GM21786 (cell line): ENCODE data around the gene CREB5.

Source experiments
- ATAC-seq: cut with Tn5 transposase; IDR thresholded peaks from one replicate; pipeline ENCODE4 v1.9.1; 2021; ENCODE audit not compliant: unreplicated experiment

The CREB5 gene

DNA sequence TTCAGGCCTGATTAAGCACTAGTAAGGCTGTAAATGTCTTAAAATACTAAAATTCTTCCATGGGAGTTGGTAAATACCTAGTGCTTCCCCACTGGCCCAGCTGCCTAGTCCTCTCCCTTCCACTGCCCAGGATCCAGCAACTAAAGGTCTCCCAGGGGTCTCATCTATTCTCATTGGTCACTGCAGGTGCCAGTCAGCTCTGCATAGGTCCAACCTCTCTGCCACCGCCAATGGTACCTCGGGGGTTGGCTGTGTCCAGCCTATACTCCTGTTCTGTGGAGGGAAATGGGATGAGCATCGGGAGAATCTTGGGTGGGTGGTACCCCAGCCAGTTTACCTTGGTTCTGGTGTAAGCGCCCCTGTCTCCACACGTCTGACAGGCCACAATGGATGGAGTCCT lies 6.1 kb upstream of the CREB5 start:
- ATAC-seq, result no peak

DNA sequence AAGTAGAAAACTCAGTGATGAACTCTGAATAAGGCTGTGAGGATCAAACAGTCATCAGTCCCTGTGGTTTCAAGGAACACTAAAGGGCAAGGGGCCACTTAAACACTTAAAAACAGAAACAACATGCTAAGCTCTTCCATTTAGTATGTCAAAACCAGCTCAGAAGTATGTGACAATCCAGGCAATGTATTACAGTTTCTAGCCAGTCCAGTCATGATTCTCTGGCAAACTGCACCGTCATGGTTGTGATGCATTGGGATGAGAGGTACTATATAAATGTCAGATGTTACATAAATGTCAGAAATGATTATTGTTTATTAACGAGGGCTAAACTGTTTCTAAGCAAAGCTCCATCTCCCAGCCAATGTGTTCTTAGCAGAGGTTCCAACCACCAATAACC lies 4.7 kb upstream of the CREB5 start:
- ATAC-seq, result no peak

DNA sequence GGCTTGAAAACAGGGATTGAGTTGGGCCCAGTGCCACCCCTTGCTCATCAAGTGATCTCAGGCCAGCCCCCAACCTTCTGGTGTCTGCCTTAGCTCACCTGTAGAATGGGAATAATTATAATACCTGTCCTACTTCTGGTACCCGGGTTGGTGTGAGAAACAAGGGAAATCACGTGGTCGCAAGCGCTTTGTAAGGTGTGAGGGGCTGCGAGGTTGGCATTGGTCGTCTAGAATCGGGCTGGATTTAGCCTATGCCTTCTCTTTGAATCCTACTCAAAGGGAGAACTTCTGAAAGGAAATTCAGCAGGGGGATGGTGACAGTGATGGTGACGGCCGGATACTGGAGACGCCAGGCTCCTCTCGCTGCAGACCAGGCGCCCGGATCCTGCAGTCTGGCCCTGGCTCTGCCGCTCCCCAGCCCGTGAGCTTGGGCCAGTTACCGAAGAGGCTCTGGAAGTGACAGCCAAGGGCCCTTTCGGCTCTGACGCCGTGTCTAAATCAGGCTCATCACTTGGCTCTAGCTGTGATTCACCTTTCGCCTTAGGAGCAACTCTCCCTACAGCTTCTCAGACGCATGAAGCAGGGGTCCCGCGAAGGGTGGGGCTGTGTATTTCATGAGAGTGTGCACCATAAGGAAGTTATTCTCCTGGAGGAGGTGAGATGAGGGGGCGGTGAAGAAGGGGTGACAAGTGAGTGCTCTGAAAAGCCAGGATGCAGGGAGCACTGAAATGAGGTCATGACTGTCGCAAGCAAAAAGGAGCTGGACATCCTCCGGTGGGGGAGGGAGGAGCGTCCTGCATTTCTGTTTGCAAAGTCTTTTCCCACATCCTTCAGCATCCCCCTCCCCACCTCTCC lies 4.0 kb upstream of the CREB5 start:
- ATAC-seq, result no peak

DNA sequence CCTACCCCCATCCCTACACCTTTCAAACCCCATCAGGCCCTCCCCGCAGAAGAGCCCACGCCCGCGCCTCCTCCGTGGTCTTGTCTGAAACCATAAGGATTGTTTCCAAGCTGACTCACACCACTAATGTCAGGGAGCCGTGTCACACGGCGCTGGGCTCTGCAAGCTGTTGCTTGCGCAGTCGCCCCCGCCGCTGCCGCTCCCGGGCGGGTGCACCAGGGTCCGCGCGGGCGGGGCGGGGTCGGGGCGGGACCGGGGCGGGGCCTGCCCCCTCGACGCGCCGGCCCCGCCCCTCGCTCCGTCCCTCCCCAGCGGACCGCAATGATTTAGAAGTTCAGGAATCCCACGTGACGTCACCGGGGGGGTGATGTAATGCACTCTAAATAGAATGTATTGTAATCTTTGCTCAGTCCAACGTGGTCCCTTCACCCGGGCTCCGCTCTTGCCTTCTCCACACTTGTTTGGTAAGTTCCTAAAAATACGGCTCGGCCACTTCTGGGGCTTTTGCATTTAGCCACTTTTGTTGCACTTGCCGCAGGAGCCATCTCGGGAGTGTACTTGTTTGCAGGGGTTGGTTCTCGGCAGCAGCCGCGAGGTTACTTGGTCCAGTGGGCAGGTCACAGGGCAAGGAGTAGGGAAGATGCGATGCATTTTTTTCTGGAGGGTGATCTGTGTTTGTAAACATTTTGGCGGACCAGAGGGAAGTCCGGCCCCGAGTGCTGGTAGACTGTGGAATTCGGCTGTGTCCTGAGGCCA lies 3.2 kb upstream of the CREB5 start:
- peak; percentile 51 for ATAC-seq

DNA sequence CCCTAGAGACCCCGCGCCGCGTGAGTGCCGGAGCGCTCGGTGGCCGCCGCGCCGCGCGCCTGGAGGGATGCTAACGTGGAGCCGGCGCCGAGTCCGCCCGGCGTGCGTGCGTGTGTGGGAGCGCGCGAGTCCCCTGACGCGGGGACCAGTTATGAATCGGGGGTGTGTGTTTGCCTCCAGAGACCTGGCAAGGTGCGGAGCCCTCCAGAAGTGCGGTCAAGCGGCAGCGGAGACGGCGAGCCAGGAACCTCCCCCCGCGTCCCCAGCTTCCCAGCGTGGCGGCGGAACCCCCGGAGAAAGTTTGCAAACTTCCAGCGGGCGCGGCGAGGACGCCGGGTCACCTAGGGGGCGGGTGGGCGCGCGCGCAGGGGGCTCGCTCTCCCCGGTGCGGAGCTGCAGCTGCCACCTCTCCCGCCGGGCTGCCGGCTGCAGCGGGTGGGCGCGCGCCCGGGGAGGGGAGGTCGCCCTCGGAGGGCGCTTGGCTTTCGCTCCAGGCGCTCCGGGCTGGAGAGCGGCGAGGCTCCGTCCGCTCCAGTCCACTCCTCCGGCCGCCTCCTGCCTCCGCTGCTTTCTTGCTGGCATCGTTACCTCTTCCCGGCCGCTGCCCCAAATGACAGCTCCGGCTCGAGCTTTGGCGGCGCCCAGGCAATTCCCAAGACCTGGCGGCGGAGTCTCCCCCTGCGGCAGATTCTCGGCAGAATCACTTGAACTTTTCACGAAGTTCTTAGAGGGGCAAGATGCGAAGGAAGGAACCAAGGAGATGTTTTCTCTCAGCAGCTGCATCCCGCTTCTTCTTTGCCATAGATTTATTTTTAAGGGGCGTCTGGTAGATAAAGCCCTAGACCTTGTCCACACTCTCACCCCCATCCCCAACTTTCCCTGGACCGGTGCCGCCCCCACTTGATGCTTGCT lies 2.3 kb upstream of the CREB5 start:
- ATAC-seq, result no peak

DNA sequence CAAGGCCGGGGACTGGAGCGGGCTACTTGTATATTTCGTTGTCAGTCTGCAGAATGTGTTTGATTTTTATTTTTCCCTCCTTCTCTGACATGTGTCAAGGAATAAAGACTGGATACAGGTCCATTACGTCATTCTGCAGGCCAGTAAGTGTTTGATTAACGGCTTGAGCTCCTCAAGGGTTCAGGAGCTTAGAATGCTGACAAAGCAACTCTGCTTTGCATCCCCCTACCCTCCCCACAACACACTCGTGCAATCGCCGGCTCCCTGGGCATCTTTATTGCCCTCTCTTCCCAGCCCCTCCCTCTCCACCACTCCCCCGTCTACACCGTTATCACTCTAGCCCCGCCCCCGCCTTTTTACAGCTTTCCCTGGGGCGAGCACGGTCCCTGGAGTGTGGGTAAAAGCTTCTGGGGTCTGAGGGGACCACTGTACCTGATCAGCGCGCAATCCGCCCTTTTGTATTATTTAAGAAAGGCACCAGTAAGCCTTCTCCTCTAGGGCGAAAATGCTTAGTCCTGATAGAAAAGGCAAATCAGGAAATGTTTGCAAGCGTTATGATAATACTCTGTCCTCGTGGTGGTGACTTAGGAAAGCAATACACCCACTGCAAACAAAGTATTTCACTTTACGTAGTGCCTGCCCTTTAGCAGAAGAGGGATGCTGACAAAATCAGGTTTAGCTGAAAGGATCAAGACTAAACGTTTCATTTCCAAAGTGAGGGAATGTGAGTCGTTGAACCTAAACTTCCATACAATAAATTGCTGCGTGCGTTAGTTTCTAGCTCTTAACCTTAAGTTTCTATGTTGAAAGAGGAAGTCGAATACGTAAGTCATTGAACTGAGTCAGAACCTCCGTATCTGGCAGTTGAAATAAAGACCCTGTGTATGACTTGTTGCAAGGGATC lies 1.4 kb upstream of the CREB5 start:
- no peak for ATAC-seq

DNA sequence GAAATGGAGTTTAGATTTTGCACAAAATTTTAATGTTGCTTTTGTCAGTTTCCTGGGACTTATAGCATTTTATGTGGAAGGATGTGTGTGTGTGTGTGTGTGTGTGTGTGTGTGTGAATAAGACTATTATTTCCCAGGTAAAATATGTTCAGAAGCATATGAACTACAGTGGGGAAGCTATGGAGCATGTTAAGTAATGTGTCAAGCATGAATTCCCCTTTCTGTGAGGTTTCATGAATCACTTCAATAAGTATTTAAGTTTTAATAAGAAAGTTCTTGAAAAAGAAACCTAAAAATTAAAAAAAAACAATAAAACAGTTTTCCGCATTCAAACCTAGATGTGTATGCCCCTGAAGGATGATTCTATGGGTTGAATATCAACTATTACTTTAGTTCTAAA lies 693 bp downstream of the CREB5 start:
- ATAC-seq, result no peak

DNA sequence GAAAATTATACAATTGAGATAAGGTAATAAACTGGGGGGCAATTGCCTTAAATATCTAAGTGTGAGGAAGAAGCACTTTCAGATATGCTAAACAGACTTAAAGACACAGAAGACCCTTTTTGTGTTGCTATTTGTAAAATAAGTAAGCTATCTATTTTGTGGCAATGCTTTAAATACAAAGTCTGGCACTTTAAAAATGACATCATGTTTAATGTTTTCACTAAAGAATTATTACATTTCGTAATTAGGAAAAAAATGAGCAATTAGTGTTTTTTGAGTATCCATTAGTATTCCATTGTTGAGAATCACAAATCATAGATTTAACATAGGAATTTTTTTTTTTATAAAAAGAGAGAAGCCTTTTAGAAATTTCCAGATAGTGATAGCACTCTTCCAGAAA lies 2.1 kb downstream of the CREB5 start:
- ATAC-seq, result no peak

DNA sequence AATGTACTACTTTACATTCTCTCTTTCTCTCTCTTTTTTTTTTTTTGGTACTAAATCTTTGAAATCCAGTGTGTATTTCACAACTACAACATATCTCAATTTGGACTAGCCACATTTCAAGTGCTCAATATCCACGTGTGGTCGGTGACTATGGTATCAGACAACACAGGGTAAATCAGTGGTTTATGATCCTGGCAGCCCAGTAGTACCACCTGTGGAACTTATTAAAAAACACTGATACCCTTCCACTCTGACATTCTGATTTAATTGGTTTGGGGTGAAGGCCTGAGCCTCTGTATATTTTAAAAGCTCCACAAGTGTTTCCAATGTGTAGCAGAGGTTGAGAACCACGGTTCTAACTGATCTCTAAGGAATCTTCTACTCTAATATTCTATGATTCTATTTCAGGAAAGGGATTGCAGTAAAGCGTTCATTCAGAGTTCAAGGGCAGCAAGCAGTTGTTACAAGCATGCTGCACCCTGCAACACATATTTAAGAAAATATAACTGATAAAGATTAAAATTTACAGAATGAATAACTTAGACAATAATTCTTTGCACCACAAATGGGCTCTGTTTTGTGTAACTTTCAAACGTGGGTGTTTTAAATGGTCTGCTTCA lies 5.1 kb downstream of the CREB5 start:
- ATAC-seq, result no peak

DNA sequence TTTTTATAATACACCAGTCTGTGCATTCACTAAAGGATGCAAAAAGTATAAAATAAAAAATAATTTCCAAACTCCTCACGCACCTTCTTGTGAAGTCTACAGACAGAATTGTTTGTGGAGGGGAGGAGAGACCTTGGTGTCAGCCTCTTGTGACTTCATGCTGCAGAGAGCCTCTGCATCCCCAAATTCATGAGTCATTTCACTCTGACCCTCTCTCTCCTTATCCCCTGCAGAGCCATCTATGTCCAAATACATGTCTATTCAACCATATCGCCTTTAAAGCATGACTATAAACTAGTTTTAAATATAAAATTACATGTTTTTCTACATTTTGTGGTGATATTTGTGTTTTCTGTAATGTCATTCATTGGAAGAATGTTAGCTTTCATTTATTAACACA lies 6.0 kb downstream of the CREB5 start:
- ATAC-seq, result no peak

DNA sequence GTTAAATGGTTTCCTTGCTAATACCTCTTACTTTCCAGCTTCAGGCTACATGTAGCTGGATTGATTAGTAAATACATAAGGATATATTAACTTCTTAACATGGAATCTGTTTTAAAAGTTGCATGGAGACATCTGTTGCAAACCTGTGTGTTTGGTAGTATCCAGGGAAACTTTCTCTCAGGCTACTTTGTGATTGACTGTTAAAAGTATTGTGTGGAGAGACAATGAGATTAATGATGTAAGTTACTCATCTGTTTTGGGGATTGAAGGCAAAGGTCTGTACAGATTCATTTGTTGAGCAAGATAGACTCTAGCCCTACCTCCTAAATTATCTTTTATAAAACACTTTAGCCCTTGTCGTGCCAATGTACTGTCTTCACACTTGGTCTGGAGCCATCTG lies 6.6 kb downstream of the CREB5 start:
- no peak for ATAC-seq

DNA sequence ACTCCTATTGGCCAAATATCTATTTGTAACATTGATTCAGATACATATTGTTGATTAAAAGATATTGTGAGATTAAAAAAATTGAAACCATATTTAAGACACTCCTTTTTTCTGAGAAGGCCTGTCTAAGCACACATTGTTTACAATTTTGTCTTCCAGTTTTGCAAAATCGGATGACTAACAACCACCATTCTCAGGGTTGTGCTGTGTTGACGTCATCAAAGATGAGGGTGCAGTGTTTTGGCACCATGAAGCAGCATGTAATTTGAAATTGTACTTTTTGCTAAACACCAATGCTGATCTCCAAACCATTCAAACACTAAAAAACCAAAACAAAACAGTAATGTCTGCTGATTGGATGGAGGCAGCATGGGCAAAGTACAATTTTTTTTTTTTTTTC lies 7.4 kb downstream of the CREB5 start:
- no peak for ATAC-seq

DNA sequence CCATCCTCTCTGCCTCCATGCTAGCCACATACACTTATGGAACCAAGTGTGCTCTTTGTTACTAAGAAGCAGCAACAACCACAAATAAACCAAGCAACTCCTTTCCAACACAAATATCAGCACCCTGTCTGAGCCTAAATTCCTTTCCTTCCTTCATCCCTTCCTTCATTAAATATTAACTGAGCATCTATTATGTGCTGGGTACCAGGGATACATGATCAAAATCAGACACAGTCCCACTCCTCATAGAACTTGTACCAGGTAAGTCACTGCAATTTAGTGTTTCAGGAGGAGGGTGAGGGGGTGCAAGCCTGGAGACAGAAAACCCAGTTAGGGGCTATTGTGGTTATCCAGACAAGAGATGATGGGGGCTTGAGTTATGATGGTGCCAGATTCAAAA lies 10.8 kb downstream of the CREB5 start:
- ATAC-seq, result no peak

DNA sequence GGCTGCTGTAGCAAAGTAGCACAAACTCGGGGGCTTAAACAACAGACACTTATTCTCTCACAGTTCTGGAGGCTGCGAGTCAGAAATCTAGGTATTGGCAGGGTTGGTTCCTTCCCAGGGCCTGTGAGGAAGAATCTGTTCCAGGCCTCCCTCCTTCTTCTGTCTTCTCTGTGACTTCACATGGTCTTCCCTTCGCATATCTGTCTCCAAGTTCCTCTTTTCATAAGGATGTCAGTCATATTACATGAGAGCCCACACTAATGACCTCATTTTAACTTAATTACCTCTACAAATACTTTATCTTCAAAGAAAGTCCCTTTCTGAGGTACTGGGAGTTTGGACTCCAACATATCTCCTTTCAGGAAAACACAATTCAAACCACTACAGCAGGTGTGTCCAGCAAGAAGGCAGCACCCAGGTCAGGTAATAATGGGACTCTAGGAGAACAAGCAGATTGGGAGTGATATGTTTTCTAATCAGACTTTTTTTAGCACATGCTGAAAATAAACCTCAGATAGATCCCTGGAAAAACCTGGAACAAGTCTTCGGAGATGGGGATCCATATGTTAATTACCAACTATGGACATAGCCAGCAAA lies 11.7 kb downstream of the CREB5 start:
- ATAC-seq, result no peak

DNA sequence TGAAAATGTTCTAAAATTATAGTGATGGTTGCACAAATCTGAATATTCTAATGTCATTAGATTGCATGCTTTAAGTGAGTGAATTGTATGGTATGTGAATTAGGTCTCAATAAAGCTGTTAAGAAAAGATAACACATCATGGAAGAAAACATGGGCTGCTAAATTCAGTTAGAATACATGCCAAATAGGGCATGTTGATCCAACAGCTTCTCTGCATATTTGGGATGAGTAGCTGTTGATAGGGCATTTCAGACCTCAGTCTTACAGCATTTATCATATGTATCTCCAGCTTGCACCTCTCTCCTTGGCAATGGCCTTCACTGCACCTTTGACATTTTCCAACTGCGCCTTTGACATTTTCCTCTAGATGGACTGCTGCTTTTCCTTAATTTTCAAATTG lies 13.2 kb downstream of the CREB5 start:
- ATAC-seq, result no peak

DNA sequence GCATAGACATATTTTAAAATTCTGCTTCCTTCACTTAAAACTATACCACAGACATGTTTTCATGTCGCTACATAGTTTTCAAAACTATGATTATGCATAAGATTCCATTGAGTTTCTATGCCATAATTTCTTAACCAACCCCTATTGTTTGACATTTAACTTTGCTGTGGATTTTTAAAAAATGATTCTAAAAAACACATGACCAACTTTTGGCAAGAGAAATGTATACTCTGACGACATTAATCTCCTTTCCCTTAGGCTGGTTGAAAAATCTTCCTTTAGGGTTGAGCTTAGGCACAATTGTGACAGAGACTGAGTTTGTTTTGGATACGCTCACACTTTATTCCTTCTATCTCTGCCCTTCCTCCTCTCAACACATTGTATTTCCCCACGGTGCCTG lies 14.9 kb downstream of the CREB5 start:
- no peak for ATAC-seq

DNA sequence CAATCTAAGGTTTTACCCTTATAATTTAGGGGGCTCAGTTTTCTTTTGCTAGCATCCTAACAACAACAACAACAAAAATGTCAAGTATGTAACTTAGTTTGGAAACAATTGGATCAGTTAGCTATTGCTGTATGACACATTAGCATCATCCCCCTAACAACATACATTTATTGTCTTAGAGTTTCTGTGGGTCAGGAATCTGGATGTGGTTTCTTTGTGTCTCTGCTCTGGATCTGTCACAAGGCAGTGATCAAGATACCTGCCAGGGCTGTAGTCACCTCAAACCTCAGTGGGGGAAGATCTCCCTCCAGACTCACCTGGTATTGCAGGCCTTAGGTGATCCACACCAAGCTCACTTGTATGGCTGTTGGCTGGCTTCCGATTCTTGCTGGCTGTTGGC lies 18.3 kb downstream of the CREB5 start:
- no peak for ATAC-seq

DNA sequence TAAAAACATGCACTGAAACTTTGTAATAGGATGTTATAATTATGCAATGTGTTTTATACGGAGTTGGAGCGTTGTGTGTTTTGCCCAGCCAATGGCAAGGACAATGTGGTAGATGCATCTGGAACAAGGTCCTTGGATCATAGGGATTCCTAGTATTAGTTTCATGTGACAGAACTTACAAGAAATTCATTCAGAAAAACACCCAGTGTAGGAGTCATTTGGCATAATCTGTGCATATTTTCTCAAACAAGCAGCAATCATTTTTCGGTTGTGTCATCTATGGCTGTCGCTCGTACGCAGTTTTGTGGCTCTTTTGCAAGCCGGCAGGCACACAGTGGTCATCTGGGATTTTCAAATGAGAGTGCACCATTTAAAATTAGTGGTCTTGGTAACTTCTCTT lies 19.8 kb downstream of the CREB5 start:
- no peak for ATAC-seq

DNA sequence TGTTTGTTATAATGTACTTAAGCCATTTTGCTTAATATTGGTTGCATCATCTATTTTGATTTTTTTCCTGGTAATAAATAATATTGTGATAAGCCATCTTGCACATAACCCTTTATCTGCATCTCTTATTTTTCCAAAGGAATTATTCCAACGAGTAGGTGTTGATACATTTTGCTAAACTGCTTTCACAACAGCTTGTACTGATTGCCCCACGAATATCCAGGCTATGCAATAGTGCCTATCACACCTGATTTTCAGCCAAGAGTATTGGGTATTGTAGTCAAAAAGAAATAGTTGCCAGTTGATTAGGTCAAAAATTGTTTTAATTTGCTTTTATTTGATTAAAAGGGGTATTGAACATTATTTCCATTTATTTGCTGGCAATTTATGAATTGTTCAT lies 20.7 kb downstream of the CREB5 start:
- no peak for ATAC-seq
